Measurements from ENCODE around the gene DSTYK. TPM values are rescaled to one million over a fixed set of nuclear protein-coding genes. Genes with fewer than 3 reads are reported as not detected.
"Not testable (repeated sequence)": the region's sequence is repeated elsewhere in the genome, so short reads cannot be mapped to it uniquely, and the experiment has no call there.

The DSTYK gene
- total RNA-seq, 1 donor from 2014 or later = 13.0 TPM

DNA sequence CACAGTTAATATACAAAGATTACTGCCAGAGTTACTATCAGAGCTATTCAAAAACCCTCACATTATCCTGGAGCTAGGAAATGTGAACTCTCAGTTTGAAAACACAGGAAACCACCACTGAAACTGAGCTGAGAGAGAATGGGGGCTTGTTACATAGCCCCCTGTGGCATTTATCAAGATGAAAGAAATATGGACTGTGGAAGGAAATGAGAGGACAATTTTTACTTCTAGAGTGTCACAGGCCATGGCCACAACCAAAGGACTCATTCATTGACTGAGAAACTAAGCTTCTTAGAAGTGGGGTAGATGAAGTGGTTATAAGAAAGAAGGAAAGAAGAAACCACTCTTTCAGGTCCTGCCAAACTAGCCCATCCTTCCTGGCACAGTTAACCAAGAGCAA lies 25.3 kb downstream of the DSTYK start:
- Histone ChIP-seq H3K27me3 (no peaks in the 10 kb centered on the region), H3K4me2 (no peak overlapping the region), H3K4me1 (peaks cover 29% of the 10 kb centered on the region), H3K27ac (no peak overlapping the region), H3K79me2 (ENCODE audit: low read depth) (peaks cover 47% of the 10 kb centered on the region), H2AFZ (replicated peaks) (no peak overlapping the region), H3F3A (ENCODE audit: low read depth) (peaks cover 7% of the 10 kb centered on the region), H3K4me3 (no peak overlapping the region), H3K36me3 (no peaks in the 10 kb centered on the region), H4K20me1 (ENCODE audit: low read depth) (peaks cover 39% of the 10 kb centered on the region), H3K9ac (no peak overlapping the region), H3K9me3 (ENCODE audit: low read depth) (no peaks in the 10 kb centered on the region)
- Mint-ChIP-seq H3K27me3 (ENCODE audit: insufficient read depth, low read depth) (no peaks in the 10 kb centered on the region), H3K4me1 (peaks cover 23% of the 10 kb centered on the region), H3K9me3 (no peaks in the 10 kb centered on the region), H3K36me3 (peaks cover 19% of the 10 kb centered on the region), H3K4me3 (no peak overlapping the region), H3K27ac (no peak overlapping the region)
- no peak for TF ChIP-seq EZH2 (IDR thresholded peaks at IDR 0.05)
- no peak for TF ChIP-seq EZH2phosphoT487 (IDR thresholded peaks at IDR 0.05)
- DNase-seq (ENCODE audit: low spot score) = no peak

- peak overlapping the region; percentile 89 for H3K27ac Mint-ChIP-seq
- Histone ChIP-seq H3K4me2 (no peak overlapping the region), H2AFZ (replicated peaks) (no peak overlapping the region), H4K20me1 (ENCODE audit: low read depth) (peaks cover 15% of the 10 kb centered on the region), H3K9me3 (ENCODE audit: low read depth) (no peaks in the 10 kb centered on the region), H3F3A (ENCODE audit: low read depth) (no peaks in the 10 kb centered on the region), H3K9ac (no peak overlapping the region), H3K4me1 (peaks cover 7% of the 10 kb centered on the region), H3K27ac (no peak overlapping the region), H3K36me3 (no peaks in the 10 kb centered on the region), H3K79me2 (ENCODE audit: low read depth) (peaks cover 23% of the 10 kb centered on the region), H3K27me3 (no peaks in the 10 kb centered on the region), H3K4me3 (no peak overlapping the region)
- H3K9me3 Mint-ChIP-seq = no peaks in the 10 kb centered on the region
- no peaks in the 10 kb centered on the region for H3K27me3 Mint-ChIP-seq (ENCODE audit: insufficient read depth, low read depth)
- peaks cover 6% of the 10 kb centered on the region for H3K4me1 Mint-ChIP-seq
- peaks cover 22% of the 10 kb centered on the region for H3K36me3 Mint-ChIP-seq
- peak overlapping the region; percentile 16 for H3K4me3 Mint-ChIP-seq
- no peak for DNase-seq (ENCODE audit: low spot score)
- TF ChIP-seq EZH2phosphoT487 (IDR thresholded peaks at IDR 0.05) (no peak), CTCF (IDR thresholded peaks at IDR 0.05) (no peak), EZH2 (IDR thresholded peaks at IDR 0.05) (no peak)
Observed at GRCh38 chr1:205183676-205184335, 27.7 kb downstream of the DSTYK start.

GRCh38 chr1:205182930-205183329 lies 28.6 kb downstream of the DSTYK start:
- peaks cover 14% of the 10 kb centered on the region for H3K79me2 ChIP-seq (ENCODE audit: low read depth)
- no peaks in the 10 kb centered on the region for H3K9me3 ChIP-seq (ENCODE audit: low read depth)
- TF ChIP-seq CTCF (IDR thresholded peaks at IDR 0.05) (no peak), EZH2 (IDR thresholded peaks at IDR 0.05) (no peak), EZH2phosphoT487 (IDR thresholded peaks at IDR 0.05) (no peak)
- peaks cover 2% of the 10 kb centered on the region for H3K4me1 ChIP-seq
- no peak overlapping the region for H3K4me3 ChIP-seq
- no peak overlapping the region for H3K4me2 ChIP-seq
- H3K36me3 ChIP-seq = no peaks in the 10 kb centered on the region
- Mint-ChIP-seq H3K9me3 (no peaks in the 10 kb centered on the region), H3K27ac (no peak overlapping the region), H3K27me3 (ENCODE audit: insufficient read depth, low read depth) (no peaks in the 10 kb centered on the region), H3K4me1 (peaks cover 6% of the 10 kb centered on the region), H3K4me3 (no peak overlapping the region), H3K36me3 (peaks cover 22% of the 10 kb centered on the region)
- DNase-seq (ENCODE audit: low spot score) = no peak
- H3K9ac ChIP-seq = no peak overlapping the region
- H3K27me3 ChIP-seq = no peaks in the 10 kb centered on the region
- no peaks in the 10 kb centered on the region for H3F3A ChIP-seq (ENCODE audit: low read depth)
- H2AFZ ChIP-seq (replicated peaks) = no peak overlapping the region
- no peak overlapping the region for H3K27ac ChIP-seq
- peaks cover 6% of the 10 kb centered on the region for H4K20me1 ChIP-seq (ENCODE audit: low read depth)

- H3K27ac Mint-ChIP-seq; H3K36me3 ChIP-seq; H3K27me3 ChIP-seq; H3F3A ChIP-seq (ENCODE audit: low read depth); H2AFZ ChIP-seq (replicated peaks); H4K20me1 ChIP-seq (ENCODE audit: low read depth); H3K9ac ChIP-seq; H3K4me2 ChIP-seq; H3K27ac ChIP-seq; H3K4me3 Mint-ChIP-seq; H3K27me3 Mint-ChIP-seq (ENCODE audit: insufficient read depth, low read depth); H3K4me1 Mint-ChIP-seq; H3K9me3 ChIP-seq (ENCODE audit: low read depth); H3K4me1 ChIP-seq; H3K4me3 ChIP-seq; H3K9me3 Mint-ChIP-seq; DNase-seq (ENCODE audit: low spot score); H3K79me2 ChIP-seq (ENCODE audit: low read depth): not testable (repeated sequence)
- peaks cover 16% of the 10 kb centered on the region for H3K36me3 Mint-ChIP-seq
Observed at GRCh38 chr1:205180331-205180730, 31.2 kb downstream of the DSTYK start.

Measured in neural progenitor cell (in vitro differentiated cells).